Kidney capillary endothelial cell (primary cell): ENCODE results near the gene ZGPAT.
A peak's percentile ranks its signal among the peaks of the same experiment; 100 is the strongest.

Source experiments
- DNase-seq: peaks from one replicate; pipeline ENCODE4 v3.0.0-alpha.2; 2018; ENCODE audit warnings: low spot score

Gene ZGPAT

GRCh38 chr20:63693083-63693732 lies 14.6 kb upstream of the ZGPAT start:
- DNase-seq, result no peak

- DNase-seq, result no peak
Measured at GRCh38 chr20:63693733-63694583, 13.9 kb upstream of the ZGPAT start.

GRCh38 chr20:63694584-63695423 lies 13.0 kb upstream of the ZGPAT start:
- no peak for DNase-seq

GRCh38 chr20:63695424-63696305 lies 12.2 kb upstream of the ZGPAT start:
- DNase-seq, result no peak

- DNase-seq, result no peak
Measured at GRCh38 chr20:63696306-63696627, 11.6 kb upstream of the ZGPAT start.

- no peak for DNase-seq
Measured at GRCh38 chr20:63696628-63697356, 11.0 kb upstream of the ZGPAT start, which contains the start of gene TNFRSF6B. Gene TNFRSF6B (plus strand): TSS chr20:63696652. CDS start chr20:63696768, 116 bp downstream.

- no peak for DNase-seq
Measured at GRCh38 chr20:63697357-63697867, 10.4 kb upstream of the ZGPAT start.

- DNase-seq, result no peak
Measured at GRCh38 chr20:63697868-63698545, 9.8 kb upstream of the ZGPAT start.

- peak; percentile 68 for DNase-seq
Measured at GRCh38 chr20:63698739-63699465, 8.9 kb upstream of the ZGPAT start.

GRCh38 chr20:63699466-63700198 lies 8.2 kb upstream of the ZGPAT start:
- no peak for DNase-seq

GRCh38 chr20:63700199-63701050 lies 7.4 kb upstream of the ZGPAT start:
- DNase-seq, result no peak

GRCh38 chr20:63701051-63701328 lies 6.8 kb upstream of the ZGPAT start:
- no peak for DNase-seq

- DNase-seq, result no peak
Measured at GRCh38 chr20:63701329-63702035, 6.4 kb upstream of the ZGPAT start.

GRCh38 chr20:63702036-63702665 lies 5.7 kb upstream of the ZGPAT start:
- DNase-seq, result no peak

- no peak for DNase-seq
Measured at GRCh38 chr20:63702751-63703470, 4.9 kb upstream of the ZGPAT start.

GRCh38 chr20:63703471-63703975 lies 4.3 kb upstream of the ZGPAT start:
- no peak for DNase-seq
